Testis (tissue), 3 donors: ENCODE results near the gene RBM4. TPM values are rescaled to one million over a fixed set of nuclear protein-coding genes. Genes with fewer than 3 reads are reported as not detected.
A peak's percentile ranks its signal among the peaks of the same experiment; 100 is the strongest.

Experiments used
- DNase-seq: peaks from one replicate; pipeline ENCODE4 v3.0.0-alpha.2; 2019
- H3K27ac ChIP-seq, 2 donors: fragments of 200-600 bp; sonication (generic); one replicate each; pipeline ENCODE4 v1.5.1; 2019
- H3K27me3 ChIP-seq: fragments of 200-600 bp; sonication (generic); one replicate; pipeline ENCODE4 v1.5.1; 2019
- H3K36me3 ChIP-seq: fragments of 200-600 bp; sonication (generic); one replicate; pipeline ENCODE4 v1.5.1; 2017; ENCODE audit warnings: low read depth; ENCODE audit errors: missing control alignments
- H3K4me1 ChIP-seq: fragments of 200-600 bp; sonication (generic); one replicate; pipeline ENCODE4 v1.5.1; 2019
- H3K4me3 ChIP-seq, 2 donors: fragments of 200-600 bp; sonication (generic); one replicate each; pipeline ENCODE4 v1.5.1; 2017 to 2019
- H3K9me3 ChIP-seq: fragments of 200-600 bp; sonication (generic); one replicate; pipeline ENCODE4 v1.5.1; 2017
- CTCF ChIP-seq, 3 experiments: fragments of 450-650 bp in 2 of 3; fragments of 200-600 bp in 1 of 3; sonication (generic) in 1 of 3; IDR thresholded peaks; one replicate each; pipeline ENCODE4 v1.5.1; 2016 to 2019; ENCODE audit warnings: antibody characterized with exemption in 3 of 3, mild to moderate bottlenecking in 2 of 3, moderate library complexity in 1 of 3
- POLR2A ChIP-seq: fragments of 450-650 bp; IDR thresholded peaks from one replicate; pipeline ENCODE4 v1.6.1; 2017; ENCODE audit warnings: antibody characterized with exemption, mild to moderate bottlenecking, moderate library complexity
- WGBS, 2 donors: methylation state at CpG; one replicate each; pipeline ENCODE4 v1.1.5; 2018; 5-methylcytosine and 5-hydroxymethylcytosine counted together
- intact Hi-C: fragments of 100-400 bp; cut with DNase I; formaldehyde crosslinking; loops from one replicate; pipeline ENCODE4 v1.15.1; 2023; ENCODE audit warnings: low total_unique reads
- polyA plus RNA-seq: library from polyadenylated mRNA; stranded (reverse); fragments of 350-450 nt; fragmentation: Illumina TruSeq; extraction: RNeasy Lipid Tissue Mini Kit (QIAGEN cat#74804); gene quantifications from one replicate; pipeline ENCODE4 v1.2.3, GENCODE V29; 2014; ENCODE audit warnings: low read depth, low replicate concordance; ENCODE audit not compliant: insufficient read depth
- total RNA-seq, 2 donors: library from RNA; depleted of rRNA; stranded (reverse); fragments of >200 nt; gene quantifications; one replicate each; pipeline ENCODE4 v1.2.3, GENCODE V29; 2016

Gene RBM4
- total and polyA plus RNA-seq, 3 donors from 2014 or later: 95.2 to 137 (median 123) TPM

GRCh38 chr11:66617155-66617834 is 21.2 kb upstream of the RBM4 start:
- Histone ChIP-seq H3K4me3 (peak overlapping the region; percentile 71 to 85), H3K9me3 (no peaks in the 10 kb centered on the region), H3K27ac (peak overlapping the region; percentile 88 to 98), H3K36me3 (no peaks in the 10 kb centered on the region), H3K27me3 (no peaks in the 10 kb centered on the region), H3K4me1 (peaks cover 29% of the 10 kb centered on the region)
- TF ChIP-seq CTCF (IDR thresholded peaks at IDR 0.05) (no peak), POLR2A (no peak)
- 0 to 1% methylated on average over 19 to 35 of the region's 38 CpGs for WGBS, 2 donors
- intact Hi-C loops: no loop called here
- DNase-seq: peak; percentile 81

- TF ChIP-seq POLR2A: no peak
- no peak for TF ChIP-seq CTCF (IDR thresholded peaks at IDR 0.05)
- Histone ChIP-seq H3K9me3 (no peaks in the 10 kb centered on the region), H3K36me3 (no peaks in the 10 kb centered on the region), H3K4me3 (no peak overlapping the region), H3K27ac (peak overlapping the region in 1 of 2 donors; percentile 98), H3K27me3 (no peaks in the 10 kb centered on the region), H3K4me1 (peaks cover 38% of the 10 kb centered on the region)
- no peak for DNase-seq
- intact Hi-C loops: no loop called here
- 43 to 58% methylated on average over 4 of the region's 4 CpGs for WGBS, 2 donors
Measured at GRCh38 chr11:66619080-66619554, 19.4 kb upstream of the RBM4 start.

GRCh38 chr11:66624450-66624849 is 14.1 kb upstream of the RBM4 start:
- intact Hi-C loops: no loop called here

GRCh38 chr11:66625041-66625751 is 13.3 kb upstream of the RBM4 start:
- DNase-seq: no peak
- H3K27ac ChIP-seq: no peak overlapping the region
- peaks cover 17% of the 10 kb centered on the region for H3K4me1 ChIP-seq
- no peaks in the 10 kb centered on the region for H3K27me3 ChIP-seq
- H3K9me3 ChIP-seq: no peaks in the 10 kb centered on the region
- TF ChIP-seq CTCF (IDR thresholded peaks at IDR 0.05) (no peak), POLR2A (no peak)
- no peak overlapping the region for H3K4me3 ChIP-seq
- WGBS, 2 donors: 96 to 97% methylated on average over 17 to 26 of the region's 26 CpGs
- H3K36me3 ChIP-seq: no peaks in the 10 kb centered on the region
- intact Hi-C loops: no loop called here

More at GRCh38 chr11:66624450-66624849, 14.1 kb upstream of the RBM4 start:
- H3K36me3 ChIP-seq: no peaks in the 10 kb centered on the region
- no peaks in the 10 kb centered on the region for H3K27me3 ChIP-seq
- peaks cover 22% of the 10 kb centered on the region for H3K4me1 ChIP-seq
- no peak overlapping the region for H3K27ac ChIP-seq
- no peak for TF ChIP-seq CTCF (IDR thresholded peaks at IDR 0.05)
- TF ChIP-seq POLR2A: no peak
- WGBS, 2 donors: 72 to 88% methylated on average over 4 to 13 of the region's 16 CpGs
- H3K4me3 ChIP-seq: no peak overlapping the region
- no peaks in the 10 kb centered on the region for H3K9me3 ChIP-seq
- DNase-seq: no peak
